Measurements from ENCODE around the gene ABLIM1. TPM values are rescaled to one million over a fixed set of nuclear protein-coding genes. Genes with fewer than 3 reads are reported as not detected.

The ABLIM1 gene
- total RNA-seq, 1 donor: 52.5 TPM

GRCh38 chr10:114593816-114594468 lies 64.1 kb downstream of the ABLIM1 start:
- no peak for DNase-seq (ENCODE audit: low read depth in 2 of 3, low spot score in 2 of 3)

GRCh38 chr10:114593240-114593792 lies 64.8 kb downstream of the ABLIM1 start:
- no peak for DNase-seq (ENCODE audit: low read depth in 2 of 3, low spot score in 2 of 3)

- no peak for DNase-seq (ENCODE audit: low read depth in 2 of 3, low spot score in 2 of 3)
These were observed 67.1 kb downstream of the ABLIM1 start for GRCh38 chr10:114590993-114591392.

GRCh38 chr10:114584419-114584818 lies 73.7 kb downstream of the ABLIM1 start:
- no peak for DNase-seq (ENCODE audit: low read depth in 2 of 3, low spot score in 2 of 3)

- no peak for DNase-seq (ENCODE audit: low read depth in 2 of 3, low spot score in 2 of 3)
These were observed 77.0 kb downstream of the ABLIM1 start for GRCh38 chr10:114581071-114581470.

GRCh38 chr10:114577133-114577532 lies 80.9 kb downstream of the ABLIM1 start:
- no peak for DNase-seq (ENCODE audit: low read depth in 2 of 3, low spot score in 2 of 3)

- no peak for DNase-seq (ENCODE audit: low read depth in 2 of 3, low spot score in 2 of 3)
These were observed 81.4 kb downstream of the ABLIM1 start for GRCh38 chr10:114576716-114577115.

GRCh38 chr10:114576132-114576487 lies 82.0 kb downstream of the ABLIM1 start:
- no peak for DNase-seq (ENCODE audit: low read depth in 2 of 3, low spot score in 2 of 3)

GRCh38 chr10:114575417-114576131 lies 82.5 kb downstream of the ABLIM1 start:
- no peak for DNase-seq (ENCODE audit: low read depth in 2 of 3, low spot score in 2 of 3)

- DNase-seq (ENCODE audit: low read depth in 2 of 3, low spot score in 2 of 3): no peak
These were observed 84.6 kb downstream of the ABLIM1 start for GRCh38 chr10:114573330-114574045.

GRCh38 chr10:114571316-114571999 lies 86.6 kb downstream of the ABLIM1 start:
- no peak for DNase-seq (ENCODE audit: low read depth in 2 of 3, low spot score in 2 of 3)

- DNase-seq (ENCODE audit: low read depth in 2 of 3, low spot score in 2 of 3): no peak
These were observed 92.0 kb downstream of the ABLIM1 start for GRCh38 chr10:114566064-114566463.

- no peak for DNase-seq (ENCODE audit: low read depth in 2 of 3, low spot score in 2 of 3)
These were observed 93.0 kb downstream of the ABLIM1 start for GRCh38 chr10:114565066-114565465.

- no peak for DNase-seq (ENCODE audit: low read depth in 2 of 3, low spot score in 2 of 3)
These were observed 97.0 kb downstream of the ABLIM1 start for GRCh38 chr10:114561008-114561523.

- DNase-seq (ENCODE audit: low read depth in 2 of 3, low spot score in 2 of 3): no peak
These were observed 97.9 kb downstream of the ABLIM1 start for GRCh38 chr10:114560144-114560543.

GRCh38 chr10:114559636-114560035 lies 98.4 kb downstream of the ABLIM1 start:
- no peak for DNase-seq (ENCODE audit: low read depth in 2 of 3, low spot score in 2 of 3)

GRCh38 chr10:114557854-114558253 lies 100.2 kb downstream of the ABLIM1 start:
- no peak for DNase-seq (ENCODE audit: low read depth in 2 of 3, low spot score in 2 of 3)

GRCh38 chr10:114556236-114557122 lies 101.6 kb downstream of the ABLIM1 start:
- no peak for DNase-seq (ENCODE audit: low read depth in 2 of 3, low spot score in 2 of 3)

- DNase-seq (ENCODE audit: low read depth in 2 of 3, low spot score in 2 of 3): no peak
These were observed 104.6 kb downstream of the ABLIM1 start for GRCh38 chr10:114553436-114553835.

GRCh38 chr10:114552050-114552449 lies 106.0 kb downstream of the ABLIM1 start:
- DNase-seq (ENCODE audit: low read depth in 2 of 3, low spot score in 2 of 3): no peak
